Measurements from ENCODE around the gene SIGLEC15.
"Not testable (repeated sequence)": the region's sequence is repeated elsewhere in the genome, so short reads cannot be mapped to it uniquely, and the experiment has no call there.

SIGLEC15 gene

DNA sequence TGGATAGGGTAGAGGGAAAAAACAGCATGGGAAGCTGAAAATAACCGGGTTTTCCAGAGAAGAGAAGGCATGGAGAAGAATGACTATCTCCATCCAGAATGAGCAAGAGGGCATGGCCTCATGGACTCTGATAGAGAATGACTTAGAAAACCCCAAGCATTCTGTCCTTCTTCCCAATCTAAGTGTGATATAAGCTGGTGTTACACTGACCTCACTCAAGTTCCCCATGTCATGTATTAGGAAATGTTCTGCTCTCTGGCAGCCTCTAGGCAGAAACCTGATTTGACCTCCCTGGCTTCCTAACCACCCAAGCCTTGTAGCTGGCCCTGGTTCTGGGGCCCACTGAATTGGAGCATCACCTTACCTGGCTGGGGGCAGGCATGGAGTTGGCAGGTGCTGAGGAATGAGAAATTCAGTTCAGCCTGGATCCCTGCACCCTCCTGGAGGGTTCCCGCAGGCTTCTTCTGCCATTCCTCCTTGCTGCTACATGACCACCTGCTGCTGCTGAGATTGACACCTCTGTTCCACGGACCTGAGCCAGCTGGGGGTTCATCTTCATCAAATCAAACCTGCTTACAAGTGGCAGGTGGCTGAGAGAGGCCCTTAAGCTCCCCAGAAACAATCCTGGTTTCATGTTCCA is 5.2 kb upstream of the SIGLEC15 start:
- DNase-seq (ENCODE audit: low read depth): no peak

DNA sequence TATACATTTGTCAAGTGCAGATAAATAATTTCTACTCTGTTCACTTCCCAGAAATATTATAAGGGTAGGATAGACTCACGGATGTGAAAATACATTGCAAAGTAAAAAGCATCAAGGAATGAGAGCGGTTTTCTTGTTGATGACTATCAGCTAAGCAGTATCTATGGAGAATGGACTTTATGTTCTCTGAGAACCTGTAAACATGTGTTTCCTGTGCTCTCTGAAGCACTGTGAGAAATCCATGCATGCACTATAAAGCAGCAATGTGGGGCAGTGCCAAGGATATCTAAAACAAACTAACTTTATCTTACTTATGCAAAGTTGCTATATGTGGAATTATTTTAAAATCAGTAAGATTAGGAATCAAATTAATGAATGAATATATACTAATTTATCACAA is 4.4 kb upstream of the SIGLEC15 start:
- DNase-seq (ENCODE audit: low read depth): no peak

DNA sequence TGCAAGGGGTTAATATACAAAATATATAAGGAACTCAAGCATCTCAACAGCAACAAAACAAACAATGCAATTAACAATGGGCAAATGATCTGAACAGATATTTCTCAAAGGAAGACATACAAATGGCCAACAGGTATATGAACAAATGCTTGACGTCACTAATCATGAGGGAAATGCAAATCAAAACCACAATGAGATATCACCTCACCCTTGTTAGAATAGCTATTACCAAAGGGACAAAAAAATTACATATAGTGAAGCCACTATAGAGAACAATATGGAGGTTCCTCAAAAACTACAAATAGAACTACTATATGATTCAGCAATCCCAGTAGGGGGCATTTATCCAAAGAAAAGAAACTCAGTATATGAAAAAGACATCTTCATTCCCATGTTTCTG is 3.8 kb upstream of the SIGLEC15 start:
- no peak for DNase-seq (ENCODE audit: low read depth)

DNA sequence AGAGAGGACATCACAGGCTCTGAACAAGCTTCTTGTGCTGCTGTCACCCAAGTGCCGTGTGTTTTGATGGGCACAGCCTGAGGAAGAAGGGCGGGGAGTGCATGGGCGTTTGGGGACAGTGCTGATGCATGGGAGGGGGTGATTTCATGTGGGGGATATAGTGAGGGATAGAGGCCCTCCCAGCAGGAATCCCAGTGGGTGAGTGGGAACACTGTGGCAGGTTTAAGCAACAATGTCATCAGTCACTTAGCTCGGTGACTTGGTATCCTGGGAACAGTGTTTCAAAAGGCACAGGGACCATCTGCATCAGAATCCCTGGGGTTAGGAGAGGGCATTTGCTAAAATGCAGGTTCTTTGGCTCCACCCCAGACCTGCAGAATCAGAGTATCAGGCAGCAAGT is 609 bp downstream of the SIGLEC15 start:
- no peak for DNase-seq (ENCODE audit: low read depth)

DNA sequence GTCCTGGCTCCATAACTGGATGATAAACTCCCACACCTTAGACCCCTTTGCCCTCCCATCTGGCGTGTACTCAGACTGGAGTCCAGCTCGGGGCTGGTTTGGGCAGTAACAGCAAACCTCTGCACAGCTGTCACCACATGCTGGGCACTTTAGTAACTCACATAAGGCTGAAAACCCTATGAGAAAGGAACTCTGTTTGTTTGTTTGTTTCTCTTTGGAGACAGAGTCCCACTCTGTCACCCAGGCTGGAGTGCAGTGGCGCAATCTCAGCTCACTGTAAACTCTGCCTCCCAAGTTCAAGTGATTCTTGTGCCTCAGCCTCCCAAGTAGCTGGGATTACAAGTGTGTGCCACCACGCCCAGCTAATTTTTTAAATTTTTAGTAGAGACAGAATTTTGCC is 1.2 kb downstream of the SIGLEC15 start:
- not testable (repeated sequence) for DNase-seq (ENCODE audit: low read depth)

DNA sequence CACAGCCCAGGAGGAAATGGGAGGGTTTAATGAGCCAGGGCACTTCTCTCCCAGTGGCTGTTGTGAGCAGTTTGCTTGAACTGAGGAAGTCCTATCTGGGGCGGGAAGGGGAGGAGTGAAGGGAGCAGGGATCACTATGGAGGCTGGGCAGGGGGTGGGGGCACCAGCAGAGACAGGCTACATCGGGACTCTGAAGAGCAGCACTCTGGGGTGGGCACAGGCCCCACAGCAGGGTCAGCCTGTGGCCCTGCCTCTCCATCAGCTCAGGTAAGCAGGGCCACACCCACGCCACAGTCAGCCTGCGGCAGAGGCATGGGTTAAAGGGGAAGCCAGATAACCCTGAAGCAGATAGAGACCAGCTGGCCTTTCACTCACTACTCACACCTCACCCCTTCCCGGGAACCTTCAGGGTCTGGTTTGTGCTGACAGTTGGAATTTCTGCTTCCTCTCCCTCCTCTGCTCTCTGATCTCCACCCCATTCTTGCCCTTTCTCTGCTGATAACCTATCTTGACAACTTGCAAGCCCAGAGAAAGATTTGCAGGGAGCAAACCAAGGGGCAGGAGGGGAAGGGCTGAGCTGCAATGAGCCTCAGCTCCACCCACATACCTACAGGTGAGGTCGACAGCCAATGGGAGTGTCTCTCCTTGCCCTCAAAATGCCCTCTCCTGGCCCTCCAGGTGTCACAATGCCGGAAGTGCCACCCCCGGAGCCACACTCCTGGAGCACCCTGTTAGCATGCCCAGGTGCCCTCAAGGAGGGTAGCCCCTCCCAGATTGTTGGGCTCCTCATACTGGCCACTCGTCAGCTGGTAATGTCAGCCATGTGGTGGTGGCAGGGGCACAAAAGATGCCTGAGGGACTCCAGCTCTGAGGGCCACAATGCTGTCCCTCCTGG is 3.7 kb downstream of the SIGLEC15 start:
- DNase-seq (ENCODE audit: low read depth): no peak

DNA sequence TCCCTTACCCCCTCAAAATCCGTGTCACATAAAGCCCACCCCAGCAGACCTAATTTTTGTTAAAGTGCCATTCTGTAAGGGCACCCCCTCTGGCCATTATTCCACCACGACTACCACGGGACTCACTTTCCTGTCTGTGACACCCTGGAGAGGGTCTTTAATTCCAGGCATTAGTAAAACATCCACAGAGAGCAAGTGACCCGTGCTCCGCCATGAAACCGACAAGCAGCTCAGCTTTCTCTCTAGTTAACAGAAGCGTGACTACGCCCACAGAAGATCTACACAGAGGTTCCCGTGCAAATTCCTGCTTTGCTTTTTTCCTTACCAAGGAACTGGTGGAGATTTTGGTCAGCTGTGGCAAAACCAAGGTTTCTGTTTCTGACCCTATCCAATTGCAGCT is 4.4 kb downstream of the SIGLEC15 start:
- no peak for DNase-seq (ENCODE audit: low read depth)

DNA sequence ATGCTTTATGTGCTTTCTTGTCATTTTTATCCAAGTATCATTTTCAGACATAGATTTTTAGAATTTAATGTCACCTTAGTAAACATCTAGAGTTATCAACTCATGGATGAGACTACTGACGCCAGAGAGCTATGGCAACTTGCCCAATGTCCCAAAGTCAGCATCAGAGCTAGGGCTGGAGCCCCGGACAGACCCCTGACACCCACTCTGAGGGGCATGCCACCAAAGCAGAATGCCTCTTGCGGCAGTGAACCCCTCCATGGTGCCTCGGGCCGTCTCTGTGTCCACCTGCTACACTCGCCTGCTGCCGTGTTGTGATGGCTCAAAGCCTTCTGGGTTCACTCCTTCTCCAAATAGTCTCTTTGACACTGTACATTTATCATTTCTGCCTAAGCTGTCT is 5.4 kb downstream of the SIGLEC15 start:
- DNase-seq (ENCODE audit: low read depth): no peak

DNA sequence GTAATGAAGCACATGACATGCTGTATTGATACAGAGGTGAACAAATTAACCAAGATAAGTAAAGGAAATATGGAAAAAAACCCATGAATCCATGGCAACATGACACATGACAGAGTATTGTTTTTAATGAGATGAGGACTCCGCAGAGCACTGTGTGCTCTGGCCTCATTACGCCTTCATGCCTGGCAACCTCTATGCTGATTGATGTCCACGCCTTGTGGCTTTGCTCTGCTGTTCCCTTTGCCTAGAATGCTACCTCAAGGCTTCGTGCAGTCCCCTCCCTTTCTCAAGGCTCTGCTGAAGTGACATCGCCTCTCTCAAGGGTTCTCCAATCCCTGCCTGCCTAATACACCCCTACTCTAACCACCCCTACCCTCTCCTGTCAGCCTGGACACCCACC is 8.4 kb downstream of the SIGLEC15 start:
- no peak for DNase-seq (ENCODE audit: low read depth)

DNA sequence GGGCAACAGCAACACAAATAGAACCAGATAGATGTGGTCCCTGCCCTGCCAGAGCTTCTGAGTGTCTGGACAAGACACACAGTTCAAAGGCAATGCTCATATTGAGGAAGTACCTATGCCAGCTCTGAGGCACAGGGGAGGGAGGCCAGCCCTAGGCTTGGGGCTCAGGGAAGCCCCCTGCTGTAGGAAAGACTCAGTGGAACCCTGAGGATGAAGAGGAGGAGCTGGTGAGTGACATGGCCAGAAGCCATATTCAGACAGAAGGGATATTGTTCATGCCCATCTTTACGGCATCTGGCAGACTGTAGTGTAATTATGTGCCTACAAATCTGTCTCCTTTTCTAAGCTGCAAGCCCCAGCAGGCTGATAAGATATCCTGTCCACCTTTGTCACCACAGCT is 8.8 kb downstream of the SIGLEC15 start:
- DNase-seq (ENCODE audit: low read depth): no peak

DNA sequence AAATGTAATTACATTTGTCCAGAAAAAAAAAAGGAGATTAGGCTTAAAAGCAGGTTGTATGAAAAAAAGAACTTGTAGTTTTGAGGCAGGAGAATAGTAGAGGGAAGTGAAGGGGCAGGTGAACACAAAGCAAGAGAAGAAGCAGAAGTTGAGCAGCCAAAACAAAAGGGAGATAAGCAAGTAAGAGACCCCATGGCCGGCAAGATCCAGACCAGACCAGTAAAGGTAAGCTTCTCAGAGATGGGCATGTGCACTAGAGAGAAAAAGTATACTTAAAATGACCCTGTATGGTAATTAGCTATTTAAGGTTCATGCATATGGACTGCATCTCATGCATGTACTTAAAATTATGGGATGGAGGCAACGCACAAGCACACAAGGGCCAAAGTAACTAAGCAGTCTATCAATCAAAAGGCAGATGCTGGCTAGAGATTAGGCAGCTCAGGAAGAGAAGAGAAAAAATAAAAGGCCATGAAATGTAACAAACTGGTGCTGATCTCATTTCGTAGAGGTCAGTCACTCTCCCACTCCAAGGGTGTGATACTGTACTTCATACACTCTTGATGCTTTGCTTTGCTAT is 9.7 kb downstream of the SIGLEC15 start:
- DNase-seq (ENCODE audit: low read depth): no peak

DNA sequence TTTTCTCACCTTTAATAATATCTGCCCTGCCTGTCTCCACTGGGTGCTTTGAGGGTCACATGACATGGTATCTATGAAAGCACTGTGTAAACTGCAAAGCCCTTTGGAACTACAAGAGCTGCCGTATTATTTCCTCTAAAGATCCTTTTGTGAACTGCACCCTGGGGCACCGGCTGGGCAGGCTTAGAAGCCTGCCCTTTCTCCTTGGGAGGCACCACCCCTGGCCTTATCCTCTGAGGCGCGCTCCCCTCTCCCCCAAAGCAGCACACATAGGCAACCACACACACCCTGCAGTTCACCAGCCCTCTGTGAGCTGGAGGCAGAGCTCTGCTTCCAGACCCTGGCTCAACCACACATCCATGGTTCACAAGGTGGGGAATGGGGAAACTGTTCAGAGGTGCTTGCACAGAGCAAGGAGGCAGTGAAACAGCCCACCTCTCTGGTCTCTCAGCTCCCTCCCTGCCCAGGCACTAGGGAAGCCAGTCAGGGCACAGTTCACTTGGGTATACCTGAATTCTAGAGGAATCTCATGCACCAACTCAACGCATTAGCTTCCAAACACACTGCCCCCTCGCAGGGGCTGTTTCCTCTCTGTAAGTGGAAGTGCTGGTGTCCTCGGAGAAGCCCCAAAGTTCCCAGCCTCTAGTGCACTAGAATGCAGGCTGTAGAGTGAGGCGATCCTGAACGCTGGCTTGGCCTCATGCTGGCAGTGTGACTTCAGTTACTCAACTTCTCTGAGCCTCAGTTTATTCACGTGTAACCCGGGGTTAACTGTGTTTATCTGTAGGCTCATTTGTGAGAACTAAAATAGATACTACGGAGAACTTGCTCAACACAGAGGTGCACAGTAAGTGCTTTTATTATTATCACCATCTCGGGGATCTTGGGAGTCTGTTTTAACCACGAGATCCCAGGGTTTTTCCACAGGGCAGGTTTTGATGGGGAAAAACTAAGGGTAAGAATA is 11.0 kb downstream of the SIGLEC15 start:
- no peak for DNase-seq (ENCODE audit: low read depth)

DNA sequence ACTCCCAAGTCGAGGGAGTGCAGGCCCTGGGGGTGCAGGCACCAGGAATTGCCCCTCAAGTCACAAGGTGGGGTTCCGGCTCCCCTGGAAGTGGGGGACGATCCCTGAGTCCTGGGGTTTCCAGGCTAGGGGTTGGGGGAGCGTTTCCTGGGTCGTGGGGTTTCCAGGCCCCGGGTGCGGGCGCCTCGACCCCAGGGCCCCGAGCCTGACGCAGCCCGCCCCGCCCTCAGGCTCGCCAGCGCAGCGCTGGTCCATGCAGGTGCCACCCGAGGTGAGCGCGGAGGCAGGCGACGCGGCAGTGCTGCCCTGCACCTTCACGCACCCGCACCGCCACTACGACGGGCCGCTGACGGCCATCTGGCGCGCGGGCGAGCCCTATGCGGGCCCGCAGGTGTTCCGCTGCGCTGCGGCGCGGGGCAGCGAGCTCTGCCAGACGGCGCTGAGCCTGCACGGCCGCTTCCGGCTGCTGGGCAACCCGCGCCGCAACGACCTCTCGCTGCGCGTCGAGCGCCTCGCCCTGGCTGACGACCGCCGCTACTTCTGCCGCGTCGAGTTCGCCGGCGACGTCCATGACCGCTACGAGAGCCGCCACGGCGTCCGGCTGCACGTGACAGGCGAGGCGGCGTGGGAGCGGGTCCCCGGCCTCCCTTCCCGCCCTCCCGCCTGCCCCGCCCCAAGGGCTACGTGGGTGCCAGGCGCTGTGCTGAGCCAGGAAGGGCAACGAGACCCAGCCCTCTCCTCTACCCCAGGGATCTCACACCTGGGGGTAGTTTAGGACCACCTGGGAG is 12.0 kb downstream of the SIGLEC15 start:
- no peak for DNase-seq (ENCODE audit: low read depth)

DNA sequence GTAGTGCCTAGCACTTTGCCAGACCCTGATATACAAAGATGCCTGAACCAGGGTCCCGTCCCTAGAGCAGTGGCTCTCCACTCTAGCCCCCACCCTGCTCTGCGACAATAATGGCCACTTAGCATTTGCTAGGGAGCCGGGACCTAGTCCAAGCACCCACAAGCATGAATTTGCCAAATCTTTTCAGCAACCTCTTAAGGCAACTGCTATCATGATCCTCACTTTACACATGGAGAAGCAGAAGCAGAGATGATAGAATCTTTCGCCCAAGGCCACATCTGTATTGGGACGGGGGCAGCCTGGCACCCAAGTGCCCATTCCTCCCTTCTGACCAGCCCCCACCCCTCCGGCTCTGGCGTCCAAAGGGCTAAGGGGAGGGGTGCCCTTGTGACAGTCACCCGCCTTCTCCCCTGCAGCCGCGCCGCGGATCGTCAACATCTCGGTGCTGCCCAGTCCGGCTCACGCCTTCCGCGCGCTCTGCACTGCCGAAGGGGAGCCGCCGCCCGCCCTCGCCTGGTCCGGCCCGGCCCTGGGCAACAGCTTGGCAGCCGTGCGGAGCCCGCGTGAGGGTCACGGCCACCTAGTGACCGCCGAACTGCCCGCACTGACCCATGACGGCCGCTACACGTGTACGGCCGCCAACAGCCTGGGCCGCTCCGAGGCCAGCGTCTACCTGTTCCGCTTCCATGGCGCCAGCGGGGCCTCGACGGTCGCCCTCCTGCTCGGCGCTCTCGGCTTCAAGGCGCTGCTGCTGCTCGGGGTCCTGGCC is 13.0 kb downstream of the SIGLEC15 start:
- no peak for DNase-seq (ENCODE audit: low read depth)

DNA sequence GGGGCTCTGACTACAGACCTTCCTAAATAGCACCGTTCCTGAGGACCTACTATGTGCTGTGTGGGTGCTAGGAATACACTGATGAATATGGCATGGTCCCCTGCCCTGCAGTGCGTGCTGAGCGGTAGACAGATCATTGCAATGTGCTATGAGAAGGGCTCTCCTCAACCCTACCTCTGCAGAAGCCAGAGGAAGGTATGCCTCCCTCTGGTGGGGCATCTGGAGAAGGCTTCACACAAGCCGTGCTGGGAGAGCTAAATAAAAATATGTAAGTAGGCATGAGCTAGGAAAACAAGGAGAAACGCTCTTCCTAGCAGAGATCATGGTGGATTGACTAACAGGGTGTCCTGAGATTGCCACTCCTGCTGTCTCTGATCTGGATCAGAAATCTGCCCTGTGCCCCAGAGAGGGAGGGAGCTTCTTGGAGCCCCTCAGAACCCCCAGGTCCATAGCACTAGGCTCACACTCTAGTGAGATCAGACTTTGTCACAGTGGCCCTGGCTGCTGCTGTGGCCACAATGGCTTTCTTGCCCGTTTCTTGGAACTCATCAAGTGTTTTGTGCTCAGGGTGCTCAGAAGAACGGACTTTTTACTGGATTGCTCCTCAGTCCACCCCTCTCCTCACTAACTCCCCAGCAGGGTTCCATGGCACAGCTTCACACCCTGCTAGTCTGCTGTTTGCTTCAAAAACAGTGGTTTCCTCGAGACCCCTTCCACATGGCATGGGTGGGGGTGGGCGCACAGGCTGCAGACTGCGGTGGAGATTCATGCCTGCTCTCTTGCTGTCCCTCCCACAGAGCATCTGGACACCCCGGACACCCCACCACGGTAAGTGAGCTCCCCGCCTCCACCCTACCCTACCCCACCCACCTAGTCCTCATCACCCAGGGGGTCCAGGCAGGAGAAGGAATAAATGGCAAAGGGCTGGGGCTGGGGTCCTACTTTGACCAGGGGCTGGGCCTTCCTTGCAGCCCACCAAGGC is 14.2 kb downstream of the SIGLEC15 start:
- no peak for DNase-seq (ENCODE audit: low read depth)

DNA sequence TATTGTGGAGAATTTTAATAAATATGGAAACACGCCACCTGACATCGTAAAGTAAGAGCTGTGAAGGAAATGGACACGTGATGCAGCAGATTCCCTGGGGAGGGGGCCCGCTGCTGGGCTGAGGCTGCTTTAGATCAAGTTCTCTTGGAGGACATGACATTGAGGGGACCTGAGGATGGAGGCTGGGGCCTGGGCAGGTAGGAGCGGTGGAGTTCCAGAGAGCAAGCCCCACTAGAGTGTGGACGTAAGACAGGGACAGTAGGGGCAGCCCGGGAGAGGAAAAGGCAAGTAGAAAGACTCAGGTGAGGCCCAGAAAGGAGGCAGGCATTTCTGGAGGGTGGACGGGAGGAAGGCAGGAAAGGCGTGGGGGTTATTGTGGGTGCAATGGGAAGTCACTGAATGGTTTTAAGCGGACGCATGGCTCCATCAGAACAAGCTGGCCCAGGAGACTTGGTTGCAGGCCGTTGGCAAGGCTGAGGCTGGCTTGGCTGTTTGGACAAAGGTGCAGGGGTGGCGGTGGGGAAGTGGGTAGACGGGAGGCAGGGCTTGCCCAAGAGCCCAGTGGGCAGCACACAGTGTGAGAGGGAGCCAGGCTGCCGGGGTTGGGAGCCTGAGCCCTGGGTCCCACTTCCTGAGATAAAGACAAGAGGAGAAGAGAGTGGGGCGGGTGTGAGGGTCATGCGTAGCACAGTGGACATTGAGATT is 15.7 kb downstream of the SIGLEC15 start:
- DNase-seq (ENCODE audit: low read depth): no peak

DNA sequence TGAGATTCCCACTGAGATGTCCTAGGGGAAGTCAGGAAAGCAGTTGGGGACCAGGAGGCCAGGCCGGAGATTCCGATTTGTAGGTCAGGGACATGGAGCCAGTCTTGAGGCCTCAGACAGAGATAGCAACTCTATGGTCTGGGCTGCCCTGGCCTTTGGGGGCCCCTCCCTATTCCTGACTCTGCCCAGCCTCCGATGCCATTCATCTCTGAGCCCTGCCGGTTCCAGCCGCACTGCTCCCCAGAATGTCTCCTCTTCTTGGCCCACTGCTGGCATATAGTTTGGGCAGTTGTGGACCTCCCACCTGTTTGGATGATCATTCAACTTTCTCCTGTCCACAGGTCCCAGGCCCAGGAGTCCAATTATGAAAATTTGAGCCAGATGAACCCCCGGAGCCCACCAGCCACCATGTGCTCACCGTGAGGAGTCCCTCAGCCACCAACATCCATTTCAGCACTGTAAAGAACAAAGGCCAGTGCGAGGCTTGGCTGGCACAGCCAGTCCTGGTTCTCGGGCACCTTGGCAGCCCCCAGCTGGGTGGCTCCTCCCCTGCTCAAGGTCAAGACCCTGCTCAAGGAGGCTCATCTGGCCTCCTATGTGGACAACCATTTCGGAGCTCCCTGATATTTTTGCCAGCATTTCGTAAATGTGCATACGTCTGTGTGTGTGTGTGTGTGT is 16.4 kb downstream of the SIGLEC15 start:
- DNase-seq (ENCODE audit: low read depth): no peak

DNA sequence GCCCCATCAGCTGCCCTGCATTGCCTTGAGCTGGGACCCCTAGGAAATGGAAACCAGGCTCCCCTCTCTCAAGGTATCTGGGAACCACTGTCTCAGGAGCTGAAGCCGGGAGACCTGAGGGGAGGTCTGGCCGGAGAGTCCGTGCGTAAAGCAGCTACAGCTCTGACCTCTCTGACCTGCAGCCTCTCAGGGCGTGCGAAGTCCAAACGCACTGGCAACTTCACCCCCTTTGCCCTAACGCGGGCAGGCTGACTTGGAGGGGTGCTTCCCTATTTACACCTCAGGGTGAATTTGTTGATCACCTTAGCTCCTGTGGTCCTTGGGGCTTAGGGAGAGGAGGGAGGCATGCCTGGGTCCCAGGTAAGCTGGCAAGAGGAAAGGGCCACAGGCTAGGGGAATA is 17.5 kb downstream of the SIGLEC15 start:
- no peak for DNase-seq (ENCODE audit: low read depth)

Data from stimulated activated CD8-positive, alpha-beta memory T cell treated with anti-CD3 and anti-CD28 coated beads, Interleukin-7, amount 100 ng/mL, for 24 hours (primary cell).